H1 (cell line): Measurements from ENCODE around the gene LIPE. TPM values are rescaled to one million over a fixed set of nuclear protein-coding genes. Genes with fewer than 3 reads are reported as not detected.

Experiments
- CTCF ChIA-PET: fragments of 300-600 bp; sonication (Branson Sonifier 250); formaldehyde crosslinking; loops from one replicate; lab custom pipeline; 2021; ENCODE audit not compliant: partially characterized antibody; lab: Charles Lee
- POLR2A ChIA-PET: fragments of 300-600 bp; sonication (Branson Sonifier 250); formaldehyde crosslinking; loops from one replicate; lab custom pipeline; 2021; ENCODE audit warnings: inconsistent platforms; ENCODE audit not compliant: partially characterized antibody; lab: Charles Lee
- DNase-seq, 2 experiments: peaks; one replicate each; pipeline versions ENCODE4 v3.0.0 to v3.0.0-alpha.2; 2010 to 2022; ENCODE audit warnings: low spot score in 2 of 2, low read depth in 1 of 2, mixed read lengths in 1 of 2
- FAIRE-seq: peaks from 2 replicates; lab custom pipeline; 2011; peaks lifted over from hg19 to GRCh38; lab: Jason Lieb, UNC
- H2AFZ ChIP-seq: 2 replicates; pipeline ENCODE4 v1.8.1; 2012; ENCODE audit warnings: low read length, inconsistent platforms
- H2AK5ac ChIP-seq: 2 replicates; pipeline ENCODE4 v1.6.1; 2013; ENCODE audit warnings: low read depth, low read length
- H2BK120ac ChIP-seq: replicated peaks from 2 replicates; pipeline ENCODE3; 2013; ENCODE audit warnings: low read depth, low read length, inconsistent platforms
- H2BK12ac ChIP-seq: 2 replicates; pipeline ENCODE4 v1.6.1; 2013; ENCODE audit warnings: low read depth, low read length
- H2BK15ac ChIP-seq: 2 replicates; pipeline ENCODE4 v1.6.1; 2013; ENCODE audit warnings: low read length
- H2BK20ac ChIP-seq: 2 replicates; pipeline ENCODE4 v1.6.1; 2013; ENCODE audit warnings: low read length
- H2BK5ac ChIP-seq: 2 replicates; pipeline ENCODE4 v1.6.1; 2013; ENCODE audit warnings: low read depth, low read length
- H3K14ac ChIP-seq: 2 replicates; pipeline ENCODE4 v1.6.1; 2013; ENCODE audit warnings: inconsistent platforms; ENCODE audit not compliant: insufficient read length
- H3K18ac ChIP-seq: 2 replicates; pipeline ENCODE4 v1.6.1; 2013; ENCODE audit warnings: low read length; ENCODE audit errors: extremely low read depth
- H3K23ac ChIP-seq: 2 replicates; pipeline ENCODE4 v1.6.1; 2013; ENCODE audit warnings: inconsistent platforms; ENCODE audit not compliant: insufficient read length
- H3K23me2 ChIP-seq: 2 replicates; pipeline ENCODE4 v1.6.1; 2013; ENCODE audit warnings: low read depth, low read length
- H3K27ac ChIP-seq: 2 replicates; pipeline ENCODE4 v1.6.1; 2011; ENCODE audit warnings: low read depth, low read length, inconsistent platforms
- H3K27me3 ChIP-seq, 4 experiments: replicated peaks in 1 of 4; 1 replicate in 1 of 4; 2 replicates in 3 of 4; pipeline versions ENCODE4 v1.6.1 to v1.8.1; 2011 to 2013; ENCODE audit warnings: low read length in 3 of 4, mild to moderate bottlenecking in 3 of 4, inconsistent platforms in 2 of 4, mixed read lengths in 2 of 4, moderate library complexity in 1 of 4; ENCODE audit not compliant: control insufficient read depth in 3 of 4, insufficient read depth in 3 of 4; ENCODE audit errors: extremely low read depth in 1 of 4
- H3K36me3 ChIP-seq, 4 experiments: 2 replicates each; pipeline versions ENCODE4 v1.6.1 to v1.8.1; 2011 to 2013; ENCODE audit warnings: mild to moderate bottlenecking in 4 of 4, low read length in 3 of 4, moderate library complexity in 2 of 4, control low read depth in 1 of 4, inconsistent platforms in 1 of 4; ENCODE audit not compliant: insufficient read depth in 4 of 4, control insufficient read depth in 2 of 4
- H3K4ac ChIP-seq: replicated peaks from 2 replicates; pipeline ENCODE3; 2013; ENCODE audit warnings: low read length, low read depth, mixed read lengths, inconsistent platforms; ENCODE audit not compliant: insufficient read length
- H3K4me1 ChIP-seq, 4 experiments: replicated peaks in 1 of 4; 1 replicate in 1 of 4; 2 replicates in 3 of 4; pipeline versions ENCODE4 v1.6.1 to v1.8.1; 2011 to 2013; ENCODE audit warnings: low read length in 3 of 4, inconsistent platforms in 2 of 4, mixed read lengths in 1 of 4; ENCODE audit not compliant: insufficient read depth in 4 of 4, control insufficient read depth in 3 of 4
- H3K4me2 ChIP-seq, 2 experiments: 2 replicates each; pipeline versions ENCODE4 v1.6.1 to v1.8.1; 2011 to 2013; ENCODE audit warnings: low read depth in 2 of 2, low read length in 2 of 2, control low read depth in 1 of 2, inconsistent platforms in 1 of 2, mild to moderate bottlenecking in 1 of 2; ENCODE audit not compliant: insufficient read depth in 1 of 2
- H3K4me3 ChIP-seq, 4 experiments: fragments of 200-600, 300-600 bp in 1 of 4; sonication (generic), shearing (Covaris generic), sonication (Bioruptor Twin) in 1 of 4; 2 replicates each; pipeline versions ENCODE4 v1.5.1 to v1.8.1; 2011 to 2016; ENCODE audit warnings: low read length in 4 of 4, low read depth in 3 of 4, control low read depth in 2 of 4, inconsistent platforms in 2 of 4, mild to moderate bottlenecking in 2 of 4, mixed read lengths in 1 of 4, moderate library complexity in 1 of 4; ENCODE audit not compliant: insufficient read depth in 2 of 4; ENCODE audit errors: extremely low read depth in 1 of 4
- H3K56ac ChIP-seq: replicated peaks from 2 replicates; pipeline ENCODE3; 2013; ENCODE audit warnings: low read depth, mild to moderate bottlenecking, mixed read lengths, low read length, inconsistent platforms; ENCODE audit not compliant: insufficient read length
- H3K79me1 ChIP-seq: 2 replicates; pipeline ENCODE4 v1.6.1; 2013; ENCODE audit warnings: low read depth, low read length, control low read depth
- H3K79me2 ChIP-seq, 2 experiments: 2 replicates each; pipeline versions ENCODE4 v1.6.1 to v1.8.1; 2012 to 2013; ENCODE audit warnings: low read length in 2 of 2, mild to moderate bottlenecking in 2 of 2, inconsistent platforms in 1 of 2; ENCODE audit not compliant: insufficient read depth in 2 of 2, control insufficient read depth in 1 of 2
- H3K9ac ChIP-seq, 4 experiments: replicated peaks in 1 of 4; 1 replicate in 1 of 4; 2 replicates in 3 of 4; pipeline versions ENCODE4 v1.6.1 to v1.8.1; 2011 to 2013; ENCODE audit warnings: low read depth in 3 of 4, low read length in 3 of 4, control low read depth in 2 of 4, mild to moderate bottlenecking in 2 of 4, moderate library complexity in 2 of 4, inconsistent platforms in 1 of 4; ENCODE audit errors: extremely low read depth in 1 of 4
- H3K9me3 ChIP-seq, 2 experiments: 2 replicates each; pipeline versions ENCODE4 v1.6.1 to v1.8.1; 2012 to 2013; ENCODE audit warnings: mild to moderate bottlenecking in 2 of 2, moderate library complexity in 2 of 2, control low read depth in 1 of 2, inconsistent platforms in 1 of 2, low read depth in 1 of 2, low read length in 1 of 2, mixed read lengths in 1 of 2; ENCODE audit not compliant: insufficient read depth in 2 of 2
- H4K20me1 ChIP-seq, 2 experiments: replicated peaks in 1 of 2; 2 replicates each; pipeline versions ENCODE3 to v1.8.1; 2011 to 2013; ENCODE audit warnings: inconsistent platforms in 2 of 2, low read length in 2 of 2, mild to moderate bottlenecking in 1 of 2; ENCODE audit not compliant: insufficient read depth in 2 of 2, control insufficient read depth in 1 of 2
- H4K5ac ChIP-seq: 2 replicates; pipeline ENCODE4 v1.6.1; 2013; ENCODE audit warnings: low read length, low read depth, mixed read lengths, inconsistent platforms; ENCODE audit not compliant: insufficient read length
- H4K8ac ChIP-seq: 2 replicates; pipeline ENCODE4 v1.8.0; 2013; ENCODE audit warnings: mild to moderate bottlenecking, moderate library complexity, low read length, inconsistent platforms; ENCODE audit not compliant: insufficient read depth; ENCODE audit errors: extremely low read depth
- H4K91ac ChIP-seq: replicated peaks from 2 replicates; pipeline ENCODE3; 2013; ENCODE audit warnings: low read length, mixed read lengths, inconsistent platforms; ENCODE audit not compliant: insufficient read length
- ATF3 ChIP-seq: IDR thresholded peaks from 2 replicates; pipeline ENCODE4 v1.6.1; 2011; ENCODE audit warnings: low read depth, mild to moderate bottlenecking, low read length; ENCODE audit not compliant: insufficient read depth
- CBX8 ChIP-seq: fragments of 300-800, 300-1000 bp; sonication (generic); IDR thresholded peaks from 2 replicates; pipeline ENCODE4 v1.7.1; 2016; ENCODE audit warnings: low read depth, low read length, borderline replicate concordance
- EZH2 ChIP-seq: fragments of 200-600 bp; sonication (generic); IDR thresholded peaks from 2 replicates; pipeline ENCODE4 v1.7.1; 2012; ENCODE audit warnings: low read depth, mild to moderate bottlenecking, moderate library complexity, low read length, inconsistent platforms; ENCODE audit not compliant: severe bottlenecking
- NRF1 ChIP-seq: IDR thresholded peaks from 2 replicates; pipeline ENCODE4 v1.6.1; 2011; ENCODE audit warnings: mild to moderate bottlenecking, low read depth, low read length, improper control_type of control experiment
- RFX5 ChIP-seq: IDR thresholded peaks from 2 replicates; pipeline ENCODE4 v1.6.1; 2011; ENCODE audit warnings: low read depth, low read length, improper control_type of control experiment, borderline replicate concordance
- RXRA ChIP-seq: IDR thresholded peaks from 2 replicates; pipeline ENCODE4 v1.6.1; 2011; ENCODE audit warnings: low read depth, mild to moderate bottlenecking, low read length, moderate library complexity; ENCODE audit not compliant: insufficient read depth
- SUZ12 ChIP-seq: fragments of 200-600 bp; sonication (generic); IDR thresholded peaks from 2 replicates; pipeline ENCODE4 v1.6.1; 2012; ENCODE audit warnings: mild to moderate bottlenecking, inconsistent platforms, low read length, moderate library complexity, mixed read lengths
- TEAD4 ChIP-seq: IDR thresholded peaks from 2 replicates; pipeline ENCODE4 v1.6.1; 2012; ENCODE audit warnings: low read depth, low read length, inconsistent platforms, mixed read lengths
- WGBS, 2 experiments: shearing (Covaris generic) in 1 of 2; methylation state at CpG; one replicate each; pipeline versions ENCODE4 v1.1.6 to v1.1.7; 2013 to 2015; ENCODE audit warnings: low lambda C conversion rate in 2 of 2, mixed read lengths in 2 of 2, inconsistent platforms in 1 of 2, low coverage in 1 of 2, missing lambda C conversion rate in 1 of 2; ENCODE audit not compliant: insufficient replicate concordance in 2 of 2, insufficient coverage in 1 of 2, insufficient read length in 1 of 2; ENCODE audit errors: extremely low coverage in 1 of 2, missing lambda C conversion rate in 1 of 2; 5-methylcytosine and 5-hydroxymethylcytosine counted together
- polyA plus RNA-seq, 7 experiments: library from polyadenylated mRNA; depleted of rRNA in 3 of 7; stranded (reverse) in 5 of 7; unstranded in 2 of 7; fragments of >200 nt in 5 of 7; fragments of 200-250 nt in 2 of 7; gene quantifications; 1 replicate in 5 of 7; 2 replicates in 1 of 7; 4 replicates in 1 of 7; pipeline versions ENCODE4 v1.2.1 to v1.2.3, GENCODE V29; 2011 to 2013; ENCODE audit warnings: missing spikeins in 2 of 7, mixed read lengths in 2 of 7
- total RNA-seq: library from RNA; stranded (reverse); fragmentation: NEBNext Ultra II Directional; extraction: Animal tissue kit (Norgen Biotek cat#: 25700); gene quantifications from 2 replicates; pipeline ENCODE4 v1.2.1, GENCODE V29; 2021

The LIPE gene
- total and polyA plus RNA-seq, 2 of the 8 experiments (the other 6 are each of a cell fraction or from before 2014, with no cell fraction given): 8.7 to 15.9 TPM

DNA sequence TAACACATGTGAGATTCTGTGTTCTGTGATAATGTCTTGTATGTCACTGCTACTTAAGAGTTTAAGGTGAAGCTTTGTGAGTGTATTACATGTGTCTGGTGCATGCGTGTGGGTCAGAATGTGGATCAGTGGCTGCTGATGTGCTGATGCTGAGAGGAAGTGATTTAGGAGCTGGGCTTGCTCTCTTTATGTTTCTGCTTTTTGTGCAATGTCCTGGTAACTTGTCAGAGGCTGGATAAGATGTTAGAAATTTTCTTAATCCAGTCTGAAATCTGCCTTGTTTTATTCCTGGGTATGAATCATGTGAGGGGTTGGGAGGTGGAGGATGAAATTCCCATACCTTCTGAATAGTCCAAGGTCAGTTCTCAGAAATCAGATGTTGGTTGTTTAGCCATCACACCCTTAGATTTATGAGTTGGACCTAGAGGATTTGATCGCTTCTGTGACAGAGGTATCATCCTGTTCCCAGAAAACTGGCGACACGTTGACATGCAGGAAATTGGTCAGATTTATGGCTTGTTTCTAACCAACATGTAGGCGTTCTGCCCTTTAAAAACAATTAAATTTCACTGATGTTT, 40.1 kb upstream of the LIPE start:
- Histone ChIP-seq H3K36me3 (no peaks in the 10 kb centered on the region), H3K27ac (no peak overlapping the region; the same call in 1 of the 2 replicates), H3K23me2 (no peaks in the 10 kb centered on the region), H4K91ac (peak overlapping the region; percentile 10), H3K18ac (no peak overlapping the region), H3K79me1 (no peaks in the 10 kb centered on the region), H3K4me2 (no peak overlapping the region), H2BK5ac (no peak overlapping the region), H4K20me1 (no peaks in the 10 kb centered on the region), H3K14ac (no peak overlapping the region), H2BK12ac (no peak overlapping the region; the same call in 1 of the 2 replicates), H3K79me2 (no peaks in the 10 kb centered on the region), H2BK20ac (peak overlapping the region; percentile 49; the same call in 1 of the 2 replicates), H2AFZ (no peak overlapping the region), H3K4me3 (no peak overlapping the region), H2BK120ac (no peak overlapping the region), H2AK5ac (no peak overlapping the region), H4K8ac (no peak overlapping the region; the same call in 1 of the 2 replicates), H3K4ac (no peak overlapping the region), H2BK15ac (no peak overlapping the region), H3K56ac (no peak overlapping the region), H3K27me3 (no peaks in the 10 kb centered on the region), H3K9ac (no peak overlapping the region), H4K5ac (no peak overlapping the region), H3K23ac (no peak overlapping the region), H3K4me1 (peaks cover 4 to 13% (median 9%) of the 10 kb centered on the region in 4 experiments), H3K9me3 (no peaks in the 10 kb centered on the region)
- ChIA-PET POLR2A (interaction anchor here (1.2 to 1.3 kb wide), 2 partner anchors 18 to 187 kb away, joined by 3 read pairs; no protein-coding TSS in a partner anchor), CTCF (interaction anchor here (0.7 to 4.7 kb wide), 14 partner anchors 8 to 75 kb away, joined by 3 to 24 read pairs (median 6); partner anchors contain the start of gene CEACAM1)
- FAIRE-seq: no peak
- TF ChIP-seq ATF3: no peak
- TF ChIP-seq TEAD4: no peak
- TF ChIP-seq SUZ12: no peak
- TF ChIP-seq CBX8: no peak
- TF ChIP-seq EZH2: no peak
- TF ChIP-seq NRF1: no peak
- TF ChIP-seq RFX5: no peak
- TF ChIP-seq RXRA: no peak
- WGBS, 2 experiments: 93% methylated on average over 5 of the region's 5 CpGs; no CpG with 5 or more reads in 1 of the 2 experiments
- no peak for DNase-seq
